Esophagus muscularis mucosa (tissue), 4 donors: Measurements from ENCODE around the gene DIAPH3. TPM values are rescaled to one million over a fixed set of nuclear protein-coding genes. Genes with fewer than 3 reads are reported as not detected.

Source experiments
- DNase-seq: peaks from one replicate; pipeline ENCODE4 v3.0.0-alpha.2; 2017; ENCODE audit errors: extremely low spot score
- H3K27ac ChIP-seq, 4 donors: fragments of 200-600 bp; sonication (generic); replicated peaks in 1 of 4; 1 replicate in 3 of 4; 2 replicates in 1 of 4; pipeline ENCODE4 v1.5.1; 2016 to 2019; ENCODE audit warnings: mild to moderate bottlenecking in 1 of 4
- H3K27me3 ChIP-seq, 4 donors: fragments of 200-600 bp; sonication (generic); one replicate each; pipeline versions ENCODE4 v1.5.1 to v1.6.0; 2016 to 2019
- H3K36me3 ChIP-seq, 4 donors: fragments of 200-600 bp; sonication (generic); one replicate each; pipeline ENCODE4 v1.5.1; 2016 to 2019
- H3K4me1 ChIP-seq, 4 donors: fragments of 200-600 bp; sonication (generic); one replicate each; pipeline ENCODE4 v1.5.1; 2016 to 2019
- H3K4me3 ChIP-seq, 4 donors: fragments of 200-600 bp; sonication (generic); 1 replicate in 2 of 4; 2 replicates in 2 of 4; pipeline ENCODE4 v1.5.1; 2016 to 2019; ENCODE audit warnings: mild to moderate bottlenecking in 4 of 4, moderate library complexity in 1 of 4
- H3K9me3 ChIP-seq, 4 donors: fragments of 200-600 bp; sonication (generic); 1 replicate in 3 of 4; 2 replicates in 1 of 4; pipeline ENCODE4 v1.5.1; 2016 to 2019
- EP300 ChIP-seq: sonication (generic); formaldehyde crosslinking; IDR thresholded peaks from one replicate; pipeline ENCODE4 v1.6.1; 2017; ENCODE audit warnings: antibody characterized with exemption
- POLR2A ChIP-seq: fragments of 450-650 bp; IDR thresholded peaks from one replicate; pipeline ENCODE4 v1.6.1; 2017; ENCODE audit warnings: antibody characterized with exemption, moderate library complexity, mild to moderate bottlenecking, low read depth
- POLR2AphosphoS5 ChIP-seq, 2 donors: sonication (generic); formaldehyde crosslinking; IDR thresholded peaks; one replicate each; pipeline ENCODE4 v1.6.1; 2017; ENCODE audit warnings: antibody characterized with exemption in 2 of 2
- WGBS: methylation state at CpG from one replicate; pipeline ENCODE4 v1.1.5; 2018; 5-methylcytosine and 5-hydroxymethylcytosine counted together
- intact Hi-C: fragments of 100-400 bp; cut with DNase I; formaldehyde crosslinking; loops from one replicate; pipeline ENCODE4 v1.15.1; 2023
- total RNA-seq, 4 donors: library from RNA; depleted of rRNA; stranded (reverse); fragments of >200 nt; gene quantifications; one replicate each; pipeline versions ENCODE4 v1.1.0 to v1.2.1, GENCODE V29; 2016
- TF ChIP-seq, protein P1 (sequence below), 3 experiments: fragments of 200-600 bp in 2 of 3; fragments of 450-650 bp in 1 of 3; sonication (generic) in 2 of 3; IDR thresholded peaks; one replicate each; pipeline ENCODE4 v1.5.1; 2017 to 2019; ENCODE audit warnings: antibody characterized with exemption in 3 of 3, mild to moderate bottlenecking in 2 of 3, moderate library complexity in 1 of 3

The DIAPH3 gene
- total RNA-seq, 4 donors from 2014 or later: under 0.01 to 1.0 (median 0.41) TPM

DNA sequence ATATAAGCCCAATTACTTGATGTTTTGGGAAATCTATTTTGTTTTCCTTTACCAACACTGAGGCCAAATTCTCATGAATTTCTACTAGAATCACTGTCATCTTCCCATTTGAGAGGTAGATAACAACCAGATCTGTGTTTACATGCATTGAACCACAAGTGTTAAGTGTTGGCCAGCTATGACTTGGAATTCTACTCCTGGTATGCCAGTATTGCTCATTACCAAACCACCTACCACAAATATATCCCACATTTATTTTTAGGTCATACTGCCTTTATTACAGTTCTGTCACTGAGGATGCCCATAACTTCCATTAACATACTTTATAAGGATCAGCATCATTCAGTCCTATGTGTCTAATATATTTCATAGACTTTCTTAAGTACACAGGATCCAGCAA lies 328.9 kb downstream of the DIAPH3 start:
- no peaks in the 10 kb centered on the region for H3K27me3 ChIP-seq
- intact Hi-C loops: no loop called here
- no peaks in the 10 kb centered on the region for H3K36me3 ChIP-seq
- H3K4me1 ChIP-seq: no peaks in the 10 kb centered on the region
- TF ChIP-seq EP300: no peak
- TF ChIP-seq POLR2AphosphoS5 (IDR thresholded peaks at IDR 0.05): no peak
- no peak for TF ChIP-seq POLR2A
- TF ChIP-seq, protein P1, sequence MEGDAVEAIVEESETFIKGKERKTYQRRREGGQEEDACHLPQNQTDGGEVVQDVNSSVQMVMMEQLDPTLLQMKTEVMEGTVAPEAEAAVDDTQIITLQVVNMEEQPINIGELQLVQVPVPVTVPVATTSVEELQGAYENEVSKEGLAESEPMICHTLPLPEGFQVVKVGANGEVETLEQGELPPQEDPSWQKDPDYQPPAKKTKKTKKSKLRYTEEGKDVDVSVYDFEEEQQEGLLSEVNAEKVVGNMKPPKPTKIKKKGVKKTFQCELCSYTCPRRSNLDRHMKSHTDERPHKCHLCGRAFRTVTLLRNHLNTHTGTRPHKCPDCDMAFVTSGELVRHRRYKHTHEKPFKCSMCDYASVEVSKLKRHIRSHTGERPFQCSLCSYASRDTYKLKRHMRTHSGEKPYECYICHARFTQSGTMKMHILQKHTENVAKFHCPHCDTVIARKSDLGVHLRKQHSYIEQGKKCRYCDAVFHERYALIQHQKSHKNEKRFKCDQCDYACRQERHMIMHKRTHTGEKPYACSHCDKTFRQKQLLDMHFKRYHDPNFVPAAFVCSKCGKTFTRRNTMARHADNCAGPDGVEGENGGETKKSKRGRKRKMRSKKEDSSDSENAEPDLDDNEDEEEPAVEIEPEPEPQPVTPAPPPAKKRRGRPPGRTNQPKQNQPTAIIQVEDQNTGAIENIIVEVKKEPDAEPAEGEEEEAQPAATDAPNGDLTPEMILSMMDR (IDR thresholded peaks at IDR 0.05): no peak
- no peak overlapping the region for H3K27ac ChIP-seq
- DNase-seq: no peak
- H3K4me3 ChIP-seq: no peak overlapping the region
- no peaks in the 10 kb centered on the region for H3K9me3 ChIP-seq

DNA sequence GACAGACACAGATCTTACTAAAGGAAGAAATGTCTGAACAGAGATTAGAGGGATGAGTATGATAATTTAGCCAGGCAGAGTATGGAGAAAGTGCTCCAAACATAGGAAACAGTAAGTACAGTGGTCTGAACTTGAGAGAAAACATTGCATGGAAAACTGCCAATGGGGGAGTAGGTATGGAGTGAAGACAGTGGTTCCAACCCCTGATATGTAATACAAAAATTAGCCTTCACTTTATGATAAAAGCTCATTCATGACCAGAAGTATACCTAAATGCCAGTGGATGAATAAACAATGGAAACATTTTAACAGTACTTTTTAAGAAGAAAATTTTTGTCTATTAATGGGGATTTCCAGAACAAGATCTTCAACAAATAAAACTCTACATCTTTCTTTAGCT lies 334.0 kb downstream of the DIAPH3 start:
- Histone ChIP-seq H3K9me3 (no peaks in the 10 kb centered on the region), H3K4me1 (no peaks in the 10 kb centered on the region), H3K36me3 (no peaks in the 10 kb centered on the region), H3K4me3 (no peak overlapping the region), H3K27me3 (no peaks in the 10 kb centered on the region), H3K27ac (no peak overlapping the region)
- TF ChIP-seq POLR2A (no peak), EP300 (no peak), POLR2AphosphoS5 (IDR thresholded peaks at IDR 0.05) (no peak)
- TF ChIP-seq, protein P1 (IDR thresholded peaks at IDR 0.05): no peak
- no peak for DNase-seq
- intact Hi-C loops: no loop called here

DNA sequence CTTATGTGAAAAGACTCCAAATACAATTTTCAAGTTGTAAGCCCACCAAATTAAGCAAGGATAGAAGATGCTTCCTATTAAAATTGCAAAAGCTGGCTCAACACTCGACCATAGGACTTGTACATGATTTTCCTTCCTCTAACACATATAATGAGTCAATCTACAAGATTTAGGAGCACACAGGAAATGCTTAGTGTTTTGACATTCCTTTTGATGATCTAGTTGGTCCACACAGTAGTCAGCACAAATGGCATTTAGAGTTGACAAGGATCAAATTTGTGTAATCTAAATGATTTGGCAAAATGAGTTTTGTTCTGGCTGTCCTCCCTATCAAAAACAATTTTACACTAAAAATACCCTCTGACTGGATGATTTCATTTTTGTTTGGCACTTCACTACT lies 340.2 kb downstream of the DIAPH3 start:
- no peak for TF ChIP-seq POLR2AphosphoS5 (IDR thresholded peaks at IDR 0.05)
- no peak for TF ChIP-seq EP300
- TF ChIP-seq, protein P1 (IDR thresholded peaks at IDR 0.05): no peak
- TF ChIP-seq POLR2A: no peak

DNA sequence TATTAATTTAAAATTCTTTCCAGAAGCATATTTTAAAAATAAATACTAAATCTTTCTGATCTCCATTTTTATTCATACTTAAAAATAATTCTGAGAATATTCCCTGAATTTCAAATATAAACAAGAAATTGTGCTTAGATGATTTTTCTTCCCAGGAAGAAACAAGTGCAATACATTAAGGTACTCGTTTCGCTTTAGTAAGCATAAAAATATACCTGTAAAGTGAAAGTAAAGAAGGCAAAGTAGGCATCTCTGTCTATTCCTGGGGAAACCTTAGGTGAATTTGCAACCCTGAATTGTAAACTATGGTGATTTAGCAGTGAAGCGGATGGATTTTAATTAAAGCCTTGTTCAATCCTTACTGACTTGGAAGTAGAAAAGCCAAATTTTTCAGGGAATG lies 354.2 kb downstream of the DIAPH3 start:
- DNase-seq: no peak
- Histone ChIP-seq H3K27ac (no peak overlapping the region), H3K36me3 (no peaks in the 10 kb centered on the region), H3K9me3 (no peaks in the 10 kb centered on the region), H3K27me3 (no peaks in the 10 kb centered on the region), H3K4me3 (no peak overlapping the region), H3K4me1 (no peaks in the 10 kb centered on the region)
- TF ChIP-seq POLR2A (no peak), EP300 (no peak), POLR2AphosphoS5 (IDR thresholded peaks at IDR 0.05) (no peak)
- TF ChIP-seq, protein P1 (IDR thresholded peaks at IDR 0.05): no peak
- intact Hi-C loops: no loop called here
- WGBS: 95% methylated on average over 3 of the region's 3 CpGs

More for the DNA sequence above, 340.2 kb downstream of the DIAPH3 start:
- intact Hi-C loops: no loop called here
- DNase-seq: no peak
- Histone ChIP-seq H3K27ac (no peak overlapping the region), H3K27me3 (no peaks in the 10 kb centered on the region), H3K9me3 (no peaks in the 10 kb centered on the region), H3K4me3 (no peak overlapping the region), H3K36me3 (no peaks in the 10 kb centered on the region), H3K4me1 (no peaks in the 10 kb centered on the region)
- 25% methylated on average over 1 of the region's 1 CpG for WGBS

DNA sequence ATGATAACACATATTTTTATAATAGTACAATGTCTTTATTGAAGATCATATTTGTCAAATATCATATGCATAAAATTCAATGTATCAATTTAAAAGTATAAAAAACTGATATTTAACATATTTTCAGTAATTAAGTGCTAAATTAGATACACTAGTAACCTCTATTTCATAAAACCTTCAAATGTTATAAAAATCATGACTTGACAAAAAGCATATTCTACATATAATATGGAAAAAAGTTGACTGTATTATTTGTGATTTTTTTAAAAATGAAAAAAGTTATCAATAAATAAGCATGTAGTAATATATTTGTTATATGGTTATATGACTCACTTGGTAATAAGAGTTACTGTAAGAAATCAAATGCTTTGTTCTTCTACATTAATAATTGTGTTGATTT lies 356.9 kb downstream of the DIAPH3 start:
- Histone ChIP-seq H3K4me3 (no peak overlapping the region), H3K27me3 (no peaks in the 10 kb centered on the region), H3K27ac (no peak overlapping the region), H3K36me3 (no peaks in the 10 kb centered on the region), H3K9me3 (no peaks in the 10 kb centered on the region), H3K4me1 (peaks cover 0 to 8% (median 3%) of the 10 kb centered on the region in 4 donors)
- no peak for DNase-seq
- intact Hi-C loops: no loop called here
- no peak for TF ChIP-seq POLR2A
- no peak for TF ChIP-seq POLR2AphosphoS5 (IDR thresholded peaks at IDR 0.05)
- TF ChIP-seq, protein P1 (IDR thresholded peaks at IDR 0.05): no peak
- no peak for TF ChIP-seq EP300
